Vagina (tissue), 2 donors: ENCODE measurements around the gene NRDE2. TPM values are rescaled to one million over a fixed set of nuclear protein-coding genes. Genes with fewer than 3 reads are reported as not detected.
"Not testable (repeated sequence)": the region's sequence is repeated elsewhere in the genome, so short reads cannot be mapped to it uniquely, and the experiment has no call there.

Source experiments
- DNase-seq, 2 donors: peaks; one replicate each; pipeline ENCODE4 v3.0.0-alpha.2; 2017; ENCODE audit errors: extremely low spot score in 2 of 2
- H3K27ac ChIP-seq: fragments of 200-600 bp; sonication (generic); one replicate; pipeline ENCODE4 v1.5.1; 2019
- H3K27me3 ChIP-seq: fragments of 200-600 bp; sonication (generic); one replicate; pipeline ENCODE4 v1.5.1; 2019
- H3K36me3 ChIP-seq, 2 donors: fragments of 200-600 bp; sonication (generic); one replicate each; pipeline ENCODE4 v1.5.1; 2017 to 2019
- H3K4me1 ChIP-seq: fragments of 200-600 bp; sonication (generic); one replicate; pipeline ENCODE4 v1.5.1; 2019
- H3K4me3 ChIP-seq, 2 donors: fragments of 200-600 bp; sonication (generic); 1 replicate in 1 of 2; 2 replicates in 1 of 2; pipeline ENCODE4 v1.5.1; 2016 to 2019
- H3K9me3 ChIP-seq: fragments of 200-600 bp; sonication (generic); one replicate; pipeline ENCODE4 v1.5.1; 2019
- POLR2A ChIP-seq, 2 donors: fragments of 450-650 bp; IDR thresholded peaks; one replicate each; pipeline ENCODE4 v1.6.1; 2017; ENCODE audit warnings: antibody characterized with exemption in 2 of 2, mild to moderate bottlenecking in 2 of 2, moderate library complexity in 2 of 2
- POLR2AphosphoS5 ChIP-seq, 2 donors: sonication (generic); formaldehyde crosslinking; IDR thresholded peaks; one replicate each; pipeline ENCODE4 v1.9.0; 2017; ENCODE audit warnings: antibody characterized with exemption in 2 of 2, mild to moderate bottlenecking in 2 of 2, low read depth in 1 of 2; ENCODE audit not compliant: insufficient read depth in 1 of 2
- intact Hi-C: fragments of 100-400 bp; cut with DNase I; formaldehyde crosslinking; loops from one replicate; pipeline ENCODE4 v1.15.1; 2023
- total RNA-seq: library from RNA; depleted of rRNA; stranded (reverse); fragments of >200 nt; gene quantifications from one replicate; pipeline ENCODE4 v1.2.3, GENCODE V29; 2016
- TF ChIP-seq, protein P1 (sequence below), 3 experiments: fragments of 450-650 bp in 2 of 3; fragments of 200-600 bp in 1 of 3; sonication (generic) in 1 of 3; IDR thresholded peaks; one replicate each; pipeline ENCODE4 v1.5.1; 2017 to 2019; ENCODE audit warnings: antibody characterized with exemption in 3 of 3, mild to moderate bottlenecking in 2 of 3, moderate library complexity in 2 of 3

NRDE2 gene
- total RNA-seq, 1 donor from 2014 or later: 7.9 TPM

DNA sequence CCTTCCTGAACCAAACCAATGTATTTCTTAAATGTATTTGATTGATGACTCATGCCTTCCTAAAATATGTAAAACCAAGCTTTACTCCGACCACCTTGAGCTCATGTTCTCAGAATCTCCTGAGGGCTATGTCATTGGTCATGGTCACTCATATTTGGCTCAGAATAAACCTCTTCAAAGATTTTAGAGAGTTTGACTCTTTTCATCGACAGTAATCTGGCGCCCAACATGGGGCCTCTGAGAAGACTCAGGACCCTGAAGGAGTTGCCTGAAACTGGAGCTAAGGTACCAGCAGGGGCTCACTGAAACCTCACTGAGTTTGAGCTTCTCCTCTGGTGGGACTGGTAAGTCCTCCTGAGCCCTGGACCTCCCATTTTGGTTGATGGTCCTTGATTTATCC lies 92.6 kb downstream of the NRDE2 start:
- intact Hi-C loops: no loop called here

DNA sequence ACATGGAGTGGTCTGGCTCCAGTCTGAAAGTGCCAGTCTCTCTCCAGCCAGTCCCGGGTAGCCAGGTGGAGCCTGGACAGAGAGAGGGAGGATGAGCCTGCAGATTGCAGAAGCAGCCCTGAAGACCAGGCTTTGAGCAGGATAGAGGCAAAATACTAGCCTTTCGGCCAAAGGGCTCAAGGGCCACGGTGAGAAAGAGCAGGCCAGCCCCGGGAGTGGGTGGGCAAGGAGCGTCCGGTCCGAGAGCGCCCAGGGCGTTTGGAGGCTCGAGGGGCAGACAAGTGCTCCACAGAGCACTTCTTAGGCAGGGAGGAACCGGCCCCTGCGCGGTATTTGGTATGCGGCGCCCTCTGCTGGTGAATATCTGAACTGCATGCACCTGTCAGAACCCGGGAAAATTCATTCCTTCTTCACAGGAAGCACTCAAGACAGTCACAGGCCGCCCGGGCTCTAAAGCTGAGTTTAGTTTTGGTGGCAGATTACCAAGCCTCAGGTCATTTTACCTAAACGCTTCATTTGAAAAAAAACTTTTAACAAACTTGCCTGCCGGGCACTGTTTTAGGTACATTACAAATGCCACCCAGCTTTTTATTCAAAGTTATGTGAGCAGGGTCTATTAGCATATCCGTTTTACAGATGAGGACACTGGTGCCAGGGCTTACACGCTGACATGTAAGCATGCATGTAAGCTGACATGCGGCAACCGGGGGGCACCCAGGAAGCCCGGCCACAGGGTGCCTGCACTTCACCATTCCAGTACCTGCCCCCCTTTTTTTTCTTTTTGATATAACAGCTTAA lies 96.4 kb downstream of the NRDE2 start:
- no peak overlapping the region for H3K27ac ChIP-seq
- H3K27me3 ChIP-seq: no peaks in the 10 kb centered on the region
- peaks cover 15% of the 10 kb centered on the region for H3K9me3 ChIP-seq
- H3K4me1 ChIP-seq: no peaks in the 10 kb centered on the region
- no peak overlapping the region for H3K4me3 ChIP-seq
- DNase-seq: no peak
- H3K36me3 ChIP-seq: no peaks in the 10 kb centered on the region
- intact Hi-C loops: no loop called here
- no peak for TF ChIP-seq POLR2A (IDR thresholded peaks at IDR 0.05)
- TF ChIP-seq, protein P1, sequence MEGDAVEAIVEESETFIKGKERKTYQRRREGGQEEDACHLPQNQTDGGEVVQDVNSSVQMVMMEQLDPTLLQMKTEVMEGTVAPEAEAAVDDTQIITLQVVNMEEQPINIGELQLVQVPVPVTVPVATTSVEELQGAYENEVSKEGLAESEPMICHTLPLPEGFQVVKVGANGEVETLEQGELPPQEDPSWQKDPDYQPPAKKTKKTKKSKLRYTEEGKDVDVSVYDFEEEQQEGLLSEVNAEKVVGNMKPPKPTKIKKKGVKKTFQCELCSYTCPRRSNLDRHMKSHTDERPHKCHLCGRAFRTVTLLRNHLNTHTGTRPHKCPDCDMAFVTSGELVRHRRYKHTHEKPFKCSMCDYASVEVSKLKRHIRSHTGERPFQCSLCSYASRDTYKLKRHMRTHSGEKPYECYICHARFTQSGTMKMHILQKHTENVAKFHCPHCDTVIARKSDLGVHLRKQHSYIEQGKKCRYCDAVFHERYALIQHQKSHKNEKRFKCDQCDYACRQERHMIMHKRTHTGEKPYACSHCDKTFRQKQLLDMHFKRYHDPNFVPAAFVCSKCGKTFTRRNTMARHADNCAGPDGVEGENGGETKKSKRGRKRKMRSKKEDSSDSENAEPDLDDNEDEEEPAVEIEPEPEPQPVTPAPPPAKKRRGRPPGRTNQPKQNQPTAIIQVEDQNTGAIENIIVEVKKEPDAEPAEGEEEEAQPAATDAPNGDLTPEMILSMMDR (IDR thresholded peaks at IDR 0.05): peak in 2 of 3 experiments; percentile 55 to 57

More for the DNA sequence above, 92.6 kb downstream of the NRDE2 start:
- Histone ChIP-seq H3K4me3 (no peak overlapping the region), H3K27ac (no peak overlapping the region), H3K36me3 (no peaks in the 10 kb centered on the region), H3K4me1 (no peaks in the 10 kb centered on the region), H3K9me3 (peaks cover 15% of the 10 kb centered on the region), H3K27me3 (no peaks in the 10 kb centered on the region)
- DNase-seq: no peak
- TF ChIP-seq POLR2AphosphoS5 (IDR thresholded peaks at IDR 0.05; ENCODE audit: insufficient read depth in 1 of 2, low read depth in 1 of 2) (no peak), POLR2A (IDR thresholded peaks at IDR 0.05) (no peak)
- TF ChIP-seq, protein P1 (IDR thresholded peaks at IDR 0.05): no peak

DNA sequence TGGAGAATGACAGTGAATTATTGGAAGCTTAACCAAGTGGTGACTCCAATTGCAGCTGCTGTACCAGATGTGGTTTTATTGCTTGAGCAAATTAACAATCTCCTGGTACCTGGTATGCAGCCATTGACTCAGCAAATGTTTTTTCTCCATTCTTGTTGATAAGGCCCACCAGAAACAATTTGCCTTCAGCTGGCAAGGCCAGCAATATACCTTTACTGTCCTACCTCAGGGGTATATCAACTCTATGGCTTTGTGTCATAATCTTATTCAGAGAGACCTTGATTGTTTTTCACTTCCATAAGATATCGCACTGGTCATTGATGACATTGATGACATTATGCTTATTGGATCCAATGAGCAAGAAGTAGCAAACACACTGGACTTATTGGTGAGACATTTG lies 101.8 kb downstream of the NRDE2 start:
- H3K27me3 ChIP-seq, DNase-seq, H3K27ac ChIP-seq, H3K9me3 ChIP-seq, intact Hi-C loops, H3K4me1 ChIP-seq, H3K36me3 ChIP-seq, H3K4me3 ChIP-seq: not testable (repeated sequence)

GRCh38 chr14:90228478-90228877 lies 103.3 kb downstream of the NRDE2 start:
- Histone ChIP-seq H3K27ac (no peak overlapping the region), H3K36me3 (no peaks in the 10 kb centered on the region), H3K4me3 (no peak overlapping the region), H3K27me3 (no peaks in the 10 kb centered on the region), H3K4me1 (no peaks in the 10 kb centered on the region), H3K9me3 (no peaks in the 10 kb centered on the region)
- DNase-seq: no peak
- no peak for TF ChIP-seq POLR2A (IDR thresholded peaks at IDR 0.05)
- TF ChIP-seq, protein P1 (IDR thresholded peaks at IDR 0.05): no peak
- TF ChIP-seq POLR2AphosphoS5 (IDR thresholded peaks at IDR 0.05; ENCODE audit: insufficient read depth in 1 of 2, low read depth in 1 of 2): no peak
- intact Hi-C loops: no loop called here

Other genes starting within 250 kb of the NRDE2 start
- 32.7 TPM for gene PSMC1, start 75.4 kb downstream of the NRDE2 start, total RNA-seq
- gene CALM1, start 65.1 kb upstream of the NRDE2 start, total RNA-seq: 260 TPM